Measurements from ENCODE around the gene MKLN1.

DNA sequence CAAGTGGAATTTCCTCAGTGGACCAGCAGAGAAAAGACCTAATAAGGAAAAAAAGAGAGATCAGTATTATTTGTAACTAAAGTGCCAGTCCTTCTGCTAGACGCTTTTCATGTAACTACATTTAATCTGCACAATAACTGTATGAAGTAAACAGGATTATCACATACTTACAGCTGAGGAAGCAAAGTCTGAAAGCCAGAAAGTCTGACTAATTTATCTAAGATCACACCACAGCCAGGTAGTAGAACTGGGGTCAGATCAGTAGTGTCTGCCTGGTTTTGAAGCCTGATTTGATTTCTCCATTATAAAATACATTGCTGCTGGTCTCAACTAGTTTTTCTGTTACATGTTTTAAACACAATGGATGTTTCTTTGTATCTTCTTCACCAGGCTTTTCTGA, 159.5 kb downstream of the MKLN1 start:
- TF ChIP-seq POLR2AphosphoS5 (IDR thresholded peaks at IDR 0.05; ENCODE audit: low read depth, low read length) (no peak), POLR2A (IDR thresholded peaks at IDR 0.05; ENCODE audit: low read depth, low read length) (no peak), TAF1 (IDR thresholded peaks at IDR 0.05; ENCODE audit: borderline replicate concordance, low read depth, low read length) (no peak)

All from GM12892 (cell line).